UCSD-AML1 (cell line): ENCODE results near the gene ACOT9.
"Not testable (repeated sequence)": the region's sequence is repeated elsewhere in the genome, so short reads cannot be mapped to it uniquely, and the experiment has no call there.

ENCODE experiments used
- DNase-seq: peaks from one replicate; lab custom pipeline; 2025; ENCODE audit not compliant: unreplicated experiment; lab: John Stamatoyannopoulos, UW

Gene ACOT9

GRCh38 chrX:23699636-23700194 lies 43.4 kb downstream of the ACOT9 start:
- no peak for DNase-seq

GRCh38 chrX:23694606-23695005 lies 48.5 kb downstream of the ACOT9 start:
- peak; percentile 16 for DNase-seq

DNA sequence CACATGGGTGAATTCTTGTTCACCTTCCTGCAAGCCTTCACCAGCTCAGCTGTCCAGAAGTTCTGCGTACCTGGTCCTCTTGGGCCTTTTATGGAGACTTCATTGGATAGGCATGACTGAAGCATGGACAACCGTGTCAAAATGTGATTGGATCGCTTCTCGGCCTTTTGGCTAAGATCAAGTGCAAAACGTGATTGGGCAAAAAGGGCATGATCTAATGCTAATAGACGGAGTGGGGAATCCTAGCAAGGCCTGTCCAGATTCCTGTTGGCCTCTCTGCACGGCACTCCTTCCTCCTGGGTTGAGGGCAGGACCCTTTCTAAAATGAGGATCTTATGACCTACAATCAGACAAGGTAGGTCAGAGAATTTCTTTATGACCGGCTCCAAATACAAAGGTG lies 50.9 kb downstream of the ACOT9 start:
- DNase-seq = no peak

DNA sequence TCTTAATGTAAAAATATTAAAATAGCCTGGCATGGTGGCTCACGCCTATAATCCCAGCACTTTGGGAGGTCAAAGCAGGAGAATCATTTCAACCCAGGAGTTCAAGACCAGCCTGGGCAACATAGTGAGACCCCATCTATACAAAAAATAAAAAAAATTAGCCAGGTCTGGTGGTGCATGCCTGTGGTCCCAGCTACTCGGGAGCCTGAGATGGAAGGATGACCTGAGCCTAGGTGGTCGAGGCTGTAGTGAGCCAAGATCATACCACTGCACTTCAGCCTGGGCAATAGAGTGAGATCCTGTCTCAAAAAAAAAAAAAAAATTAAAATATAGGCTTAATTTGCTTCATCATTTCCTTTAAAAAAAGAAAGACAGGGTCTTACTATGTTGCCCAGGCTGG lies 66.6 kb downstream of the ACOT9 start:
- DNase-seq = not testable (repeated sequence)

GRCh38 chrX:23673108-23673507 lies 70.0 kb downstream of the ACOT9 start:
- DNase-seq = no peak

- DNase-seq = no peak
These were observed 72.5 kb downstream of the ACOT9 start for GRCh38 chrX:23670528-23670927.

GRCh38 chrX:23668335-23668734 lies 74.7 kb downstream of the ACOT9 start:
- DNase-seq = no peak

DNA sequence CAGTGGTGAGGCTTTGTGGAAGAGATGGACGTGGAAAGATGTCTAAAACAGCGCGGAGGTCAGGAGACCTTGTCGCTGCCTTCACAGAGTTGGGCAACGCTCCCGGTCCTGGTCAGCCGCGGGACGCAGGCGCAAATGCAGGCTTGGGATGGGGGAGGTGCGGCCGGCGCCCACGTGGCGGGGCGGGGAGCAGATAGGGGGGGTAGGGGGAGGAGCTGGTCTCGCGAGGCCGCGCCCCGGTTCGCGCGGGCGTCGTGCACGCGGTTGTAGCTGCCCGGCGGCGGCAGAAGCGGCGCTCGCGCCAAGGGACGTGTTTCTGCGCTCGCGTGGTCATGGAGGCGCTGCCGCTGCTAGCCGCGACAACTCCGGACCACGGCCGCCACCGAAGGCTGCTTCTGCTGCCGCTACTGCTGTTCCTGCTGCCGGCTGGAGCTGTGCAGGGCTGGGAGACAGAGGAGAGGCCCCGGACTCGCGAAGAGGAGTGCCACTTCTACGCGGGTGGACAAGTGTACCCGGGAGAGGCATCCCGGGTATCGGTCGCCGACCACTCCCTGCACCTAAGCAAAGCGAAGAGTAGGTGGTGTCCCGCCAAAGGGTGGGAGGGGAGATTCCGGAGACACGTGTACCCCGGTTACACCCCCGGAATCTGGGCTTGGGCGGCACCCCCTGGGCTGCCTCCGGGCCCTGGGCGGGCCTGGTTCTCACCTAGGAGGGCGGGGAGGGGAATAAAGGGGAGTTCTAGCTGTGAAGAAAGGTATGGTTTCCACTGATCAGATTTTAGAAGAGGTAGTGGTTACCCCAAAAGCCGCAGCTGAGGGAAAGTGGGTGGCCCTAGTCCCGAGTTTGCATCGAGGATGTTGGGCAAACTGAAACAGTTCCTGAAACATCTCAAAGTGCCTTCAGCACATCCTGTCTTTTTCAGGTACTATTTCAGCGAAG lies 75.6 kb downstream of the ACOT9 start, which contains the start of gene PRDX4:
PRDX4 (plus strand) TSS at position 255 of the 939 bp plus-strand sequence; CDS start at position 333, 78 bp downstream.
- peak; percentile 87 for DNase-seq

GRCh38 chrX:23666282-23666681 lies 76.8 kb downstream of the ACOT9 start:
- no peak for DNase-seq

DNA sequence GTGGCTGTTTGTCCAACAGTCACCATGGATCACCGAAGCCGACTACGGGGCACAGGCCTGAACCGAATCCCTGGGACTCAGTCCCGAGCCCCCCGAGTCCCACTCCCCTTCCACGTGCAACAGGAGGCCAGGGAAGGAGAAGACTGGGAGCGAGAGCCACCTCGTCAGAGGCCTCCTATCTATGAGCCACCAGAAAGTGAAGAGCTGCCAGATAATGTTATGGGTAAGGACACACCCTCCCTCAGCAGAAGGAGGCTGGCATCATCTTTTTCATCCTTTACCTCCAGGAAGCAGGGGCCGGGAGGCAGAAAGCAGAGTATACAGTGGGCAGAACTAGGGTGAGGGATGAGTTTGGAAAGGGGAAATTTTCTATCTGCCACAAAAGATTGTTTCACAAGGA lies 78.6 kb downstream of the ACOT9 start:
- DNase-seq = no peak

- DNase-seq = no peak
These were observed 80.2 kb downstream of the ACOT9 start for GRCh38 chrX:23662853-23663252.

GRCh38 chrX:23662187-23662586 lies 80.9 kb downstream of the ACOT9 start:
- no peak for DNase-seq

GRCh38 chrX:23661671-23662070 lies 81.4 kb downstream of the ACOT9 start:
- no peak for DNase-seq

- no peak for DNase-seq
These were observed 82.3 kb downstream of the ACOT9 start for GRCh38 chrX:23660766-23661132.

DNA sequence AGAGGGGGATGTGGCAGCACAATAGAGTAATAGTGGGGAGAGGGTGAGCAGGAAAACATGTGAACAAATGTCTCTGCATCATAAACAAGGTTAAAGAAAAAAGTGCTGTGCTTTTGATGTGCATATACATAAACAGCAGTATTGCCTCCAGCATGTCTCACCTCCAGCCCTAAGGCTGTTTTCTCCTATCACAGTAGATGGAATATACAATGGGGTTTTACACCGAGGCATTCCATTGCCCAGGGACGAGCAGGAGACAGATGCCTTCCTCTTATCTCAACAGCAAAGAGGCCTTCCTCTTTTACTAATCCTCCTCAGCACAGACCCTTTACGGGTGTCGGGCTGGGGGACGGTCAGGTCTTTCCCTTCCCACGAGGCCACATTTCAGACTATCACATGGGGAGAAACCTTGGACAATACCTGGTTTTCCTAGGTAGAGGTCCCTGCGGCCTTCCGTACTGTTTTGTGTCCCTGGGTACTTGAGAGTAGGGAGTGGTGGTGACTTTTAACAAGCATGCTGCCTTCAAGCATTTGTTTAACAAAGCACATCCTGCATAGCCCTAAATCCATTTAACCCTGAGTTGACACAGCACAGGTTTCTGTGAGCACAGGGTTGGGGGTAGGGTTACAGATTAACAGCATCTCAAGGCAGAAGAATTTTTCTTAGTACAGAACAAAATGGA lies 82.9 kb downstream of the ACOT9 start:
- not testable (repeated sequence) for DNase-seq

DNA sequence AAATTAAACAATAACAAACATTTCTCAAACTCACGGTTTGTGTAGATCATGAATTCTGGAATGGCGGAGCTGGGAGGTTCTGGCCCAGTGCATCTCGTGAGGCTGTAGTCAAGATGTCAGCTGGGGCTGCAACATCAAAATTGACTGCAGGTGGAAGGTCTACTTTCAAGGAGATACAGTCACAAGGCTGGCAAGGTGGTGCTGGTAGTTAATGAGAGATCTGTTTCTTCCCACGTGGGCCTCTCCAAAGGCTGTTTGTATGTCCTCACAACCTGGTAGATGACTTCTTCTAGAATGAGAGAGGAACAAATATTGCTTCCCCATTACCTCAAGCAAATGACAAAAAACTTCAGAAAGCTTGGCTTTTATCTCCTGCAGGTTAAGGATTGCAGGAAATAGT lies 83.7 kb downstream of the ACOT9 start:
- no peak for DNase-seq

DNA sequence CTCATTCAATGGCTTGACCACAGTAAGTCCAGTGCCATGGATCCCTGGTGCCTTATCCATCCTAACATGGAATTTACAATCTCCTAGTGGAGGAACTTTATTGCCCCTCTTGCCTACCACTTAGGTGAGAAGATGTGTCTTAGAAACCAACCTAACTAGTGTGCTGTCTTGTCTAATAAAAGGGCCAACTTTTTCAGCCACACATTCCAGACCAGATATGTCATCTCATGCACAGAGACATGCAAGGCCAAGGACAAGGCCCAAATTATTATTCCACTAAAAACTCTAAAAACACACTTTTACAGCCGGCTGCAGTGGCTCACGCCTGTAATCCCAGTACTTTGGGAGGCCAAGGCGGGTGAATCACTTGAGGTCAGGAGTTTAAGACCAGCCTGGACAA lies 86.4 kb downstream of the ACOT9 start:
- DNase-seq = no peak

DNA sequence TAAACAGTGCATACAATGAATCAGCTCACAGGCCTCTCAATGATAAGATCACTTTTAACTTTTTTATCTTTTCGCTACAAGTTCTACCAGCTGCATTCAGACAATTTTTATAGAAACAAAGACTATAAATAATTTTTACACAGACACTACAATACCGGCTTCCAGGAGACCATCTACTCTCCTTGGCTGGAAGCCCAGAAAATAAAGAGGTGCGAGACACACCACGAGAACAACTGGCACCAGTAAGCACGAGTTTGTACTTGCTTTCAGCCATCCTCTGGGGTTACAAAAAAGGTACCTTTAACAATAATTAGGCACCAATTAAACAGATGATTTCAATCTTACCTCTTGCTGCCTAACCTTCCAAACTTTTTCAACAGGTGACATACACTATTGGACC lies 87.0 kb downstream of the ACOT9 start:
- no peak for DNase-seq
